ENCODE data around the gene PRPS1.
"Not testable (repeated sequence)": the region's sequence is repeated elsewhere in the genome, so short reads cannot be mapped to it uniquely, and the experiment has no call there.

Gene PRPS1

GRCh38 chrX:107677909-107678308 is 49.6 kb downstream of the PRPS1 start:
- no peak for TF ChIP-seq CTCF (IDR thresholded peaks at IDR 0.05; ENCODE audit: insufficient read depth, low read length, missing control alignments)
- no peak for DNase-seq (ENCODE audit: low read depth, low spot score)
- H3K4me3 ChIP-seq (ENCODE audit: low read depth, low read length) = no peak overlapping the region
- ChIA-PET POLR2A (interaction anchor here (2.5 kb wide), 1 partner anchor 39 kb away, joined by 10 read pairs; no protein-coding TSS in a partner anchor), CTCF (interaction anchor here (0.8 to 11.3 kb wide), 5 partner anchors 9 to 97 kb away, joined by 3 to 116 read pairs (median 4); partner anchors contain the start of gene TSC22D3)

GRCh38 chrX:107678957-107679740 is 50.8 kb downstream of the PRPS1 start:
- no peak for DNase-seq (ENCODE audit: low read depth, low spot score)
- POLR2A ChIA-PET = interaction anchor here (2.5 kb wide), 1 partner anchor 38 kb away, joined by 10 read pairs; no protein-coding TSS in a partner anchor
- CTCF ChIA-PET = interaction anchor here (1.5 to 11.3 kb wide), 3 partner anchors 17 to 35 kb away, joined by 4 to 116 read pairs (median 6); no protein-coding TSS in a partner anchor
- H3K4me3 ChIP-seq (ENCODE audit: low read depth, low read length) = no peak overlapping the region
- no peak for TF ChIP-seq CTCF (IDR thresholded peaks at IDR 0.05; ENCODE audit: insufficient read depth, low read length, missing control alignments)

GRCh38 chrX:107682256-107682655 is 53.9 kb downstream of the PRPS1 start:
- DNase-seq (ENCODE audit: low read depth, low spot score) = no peak
- H3K4me3 ChIP-seq (ENCODE audit: low read depth, low read length) = no peak overlapping the region
- POLR2A ChIA-PET = no interaction called here
- CTCF ChIA-PET = interaction anchor here (1.4 kb wide), 1 partner anchor 9 kb away, joined by 4 read pairs; no protein-coding TSS in a partner anchor
- no peak for TF ChIP-seq CTCF (IDR thresholded peaks at IDR 0.05; ENCODE audit: insufficient read depth, low read length, missing control alignments)

GRCh38 chrX:107683124-107683895 is 55.0 kb downstream of the PRPS1 start:
- no peak for DNase-seq (ENCODE audit: low read depth, low spot score)
- H3K4me3 ChIP-seq (ENCODE audit: low read depth, low read length) = no peak overlapping the region
- no peak for TF ChIP-seq CTCF (IDR thresholded peaks at IDR 0.05; ENCODE audit: insufficient read depth, low read length, missing control alignments)
- ChIA-PET CTCF (interaction anchor here (0.7 to 1.1 kb wide), 2 partner anchors 10 to 32 kb away, joined by 3 to 4 read pairs; no protein-coding TSS in a partner anchor), POLR2A (no interaction called here)

- ChIA-PET CTCF (interaction anchor here (1.1 kb wide), 1 partner anchor 32 kb away, joined by 3 read pairs; no protein-coding TSS in a partner anchor), POLR2A (no interaction called here)
- DNase-seq (ENCODE audit: low read depth, low spot score) = no peak
- TF ChIP-seq CTCF (IDR thresholded peaks at IDR 0.05; ENCODE audit: insufficient read depth, low read length, missing control alignments) = no peak
- no peak overlapping the region for H3K4me3 ChIP-seq (ENCODE audit: low read depth, low read length)
These were observed 55.6 kb downstream of the PRPS1 start for GRCh38 chrX:107683931-107684330.

- H3K4me3 ChIP-seq (ENCODE audit: low read depth, low read length) = no peak overlapping the region
- POLR2A ChIA-PET = no interaction called here
- CTCF ChIA-PET = interaction anchor here (1.1 kb wide), 1 partner anchor 12 kb away, joined by 5 read pairs; no protein-coding TSS in a partner anchor
- no peak for TF ChIP-seq CTCF (IDR thresholded peaks at IDR 0.05; ENCODE audit: insufficient read depth, low read length, missing control alignments)
- no peak for DNase-seq (ENCODE audit: low read depth, low spot score)
These were observed 56.7 kb downstream of the PRPS1 start for GRCh38 chrX:107684956-107685385.

GRCh38 chrX:107685586-107685985 is 57.3 kb downstream of the PRPS1 start:
- POLR2A ChIA-PET; H3K4me3 ChIP-seq (ENCODE audit: low read depth, low read length); DNase-seq (ENCODE audit: low read depth, low spot score): not testable (repeated sequence)
- CTCF ChIA-PET = interaction anchor here (1.1 kb wide), 1 partner anchor 13 kb away, joined by 5 read pairs; no protein-coding TSS in a partner anchor

All from AG04449 (cell line).